GM21786 (cell line): ENCODE results near the gene PATL2.
"Not testable (repeated sequence)": the region's sequence is repeated elsewhere in the genome, so short reads cannot be mapped to it uniquely, and the experiment has no call there.

Experiments used
- ATAC-seq: cut with Tn5 transposase; IDR thresholded peaks from one replicate; pipeline ENCODE4 v1.9.1; 2021; ENCODE audit not compliant: unreplicated experiment

The PATL2 gene

GRCh38 chr15:44711096-44711742 is at the start of gene PATL2, which contains the start of gene B2M:
Gene PATL2 (minus strand): TSS chr15:44711323. CDS start chr15:44676490, 34,833 bp downstream.
Gene B2M (plus strand): TSS chr15:44711517. CDS start chr15:44711547, 30 bp downstream.
- ATAC-seq = peak; percentile 80

GRCh38 chr15:44753345-44753744 is 42.2 kb upstream of the PATL2 start:
- ATAC-seq = no peak

GRCh38 chr15:44743454-44743853 is 32.3 kb upstream of the PATL2 start:
- not testable (repeated sequence) for ATAC-seq

- not testable (repeated sequence) for ATAC-seq
Observed at GRCh38 chr15:44739222-44739847, 28.2 kb upstream of the PATL2 start.

GRCh38 chr15:44738340-44738984 is 27.3 kb upstream of the PATL2 start:
- ATAC-seq = no peak

GRCh38 chr15:44736181-44736765 is 25.1 kb upstream of the PATL2 start, which contains the start of gene TRIM69:
Gene TRIM69 (plus strand): TSS chr15:44736528. CDS start chr15:44736705, 177 bp downstream.
- peak; percentile 36 for ATAC-seq

GRCh38 chr15:44735482-44736180 is 24.5 kb upstream of the PATL2 start:
- ATAC-seq = peak; percentile 50

GRCh38 chr15:44734839-44735481 is 23.8 kb upstream of the PATL2 start:
- no peak for ATAC-seq

GRCh38 chr15:44729408-44730127 is 18.4 kb upstream of the PATL2 start:
- no peak for ATAC-seq

GRCh38 chr15:44728576-44729407 is 17.7 kb upstream of the PATL2 start:
- peak; percentile 72 for ATAC-seq

GRCh38 chr15:44728232-44728575 is 17.1 kb upstream of the PATL2 start:
- ATAC-seq = not testable (repeated sequence)

- ATAC-seq = no peak
Observed at GRCh38 chr15:44727485-44728231, 16.5 kb upstream of the PATL2 start.

GRCh38 chr15:44726568-44727484 is 15.7 kb upstream of the PATL2 start:
- peak; percentile 31 for ATAC-seq

- ATAC-seq = no peak
Observed at GRCh38 chr15:44726136-44726535, 15.0 kb upstream of the PATL2 start.

GRCh38 chr15:44722011-44722410 is 10.9 kb upstream of the PATL2 start:
- ATAC-seq = no peak

- ATAC-seq = no peak
Observed at GRCh38 chr15:44720460-44721176, 9.5 kb upstream of the PATL2 start.

GRCh38 chr15:44720000-44720435 is 8.9 kb upstream of the PATL2 start:
- ATAC-seq = not testable (repeated sequence)
